ENCODE data around the gene PLPP3. TPM values are rescaled to one million over a fixed set of nuclear protein-coding genes. Genes with fewer than 3 reads are reported as not detected.

Gene PLPP3
- total RNA-seq, 2 donors from 2014 or later, result 164 to 271 TPM

GRCh38 chr1:56463376-56463775 lies 116.0 kb downstream of the PLPP3 start:
- Histone ChIP-seq H3K9me3 (no peaks in the 10 kb centered on the region), H3K36me3 (no peaks in the 10 kb centered on the region), H3K27ac (no peak overlapping the region), H3K4me1 (ENCODE audit: control insufficient read depth in 1 of 2, low read depth in 2 of 2) (no peaks in the 10 kb centered on the region), H3K27me3 (replicated peaks; ENCODE audit: insufficient read depth) (no peaks in the 10 kb centered on the region), H3K4me3 (no peak overlapping the region)
- no peak for DNase-seq (ENCODE audit: low spot score)
- no peak for TF ChIP-seq CTCF (IDR thresholded peaks at IDR 0.05)
- ATAC-seq (ENCODE audit: insufficient number of reproducible peaks, low FRiP score, low read depth), result no peak

- no peaks in the 10 kb centered on the region for H3K27me3 ChIP-seq (replicated peaks; ENCODE audit: insufficient read depth)
- ATAC-seq (ENCODE audit: insufficient number of reproducible peaks, low FRiP score, low read depth) (no peak), DNase-seq (ENCODE audit: low spot score) (no peak)
- H3K27ac ChIP-seq, result no peak overlapping the region
- no peak for TF ChIP-seq CTCF (IDR thresholded peaks at IDR 0.05)
- no peaks in the 10 kb centered on the region for H3K36me3 ChIP-seq
- H3K9me3 ChIP-seq, result no peaks in the 10 kb centered on the region
- no peaks in the 10 kb centered on the region for H3K4me1 ChIP-seq (ENCODE audit: control insufficient read depth in 1 of 2, low read depth in 2 of 2)
- no peak overlapping the region for H3K4me3 ChIP-seq
Measured at GRCh38 chr1:56462209-56462608, 117.2 kb downstream of the PLPP3 start.

- no peak overlapping the region for H3K27ac ChIP-seq
- H3K27me3 ChIP-seq (replicated peaks; ENCODE audit: insufficient read depth), result no peaks in the 10 kb centered on the region
- no peaks in the 10 kb centered on the region for H3K36me3 ChIP-seq
- H3K9me3 ChIP-seq, result no peaks in the 10 kb centered on the region
- no peak for ATAC-seq (ENCODE audit: insufficient number of reproducible peaks, low FRiP score, low read depth)
- no peaks in the 10 kb centered on the region for H3K4me1 ChIP-seq (ENCODE audit: control insufficient read depth in 1 of 2, low read depth in 2 of 2)
- DNase-seq (ENCODE audit: low spot score), result no peak
- no peak for TF ChIP-seq CTCF (IDR thresholded peaks at IDR 0.05)
- H3K4me3 ChIP-seq, result no peak overlapping the region
Measured at GRCh38 chr1:56461158-56462127, 117.9 kb downstream of the PLPP3 start.

- H3K4me1 ChIP-seq (ENCODE audit: control insufficient read depth in 1 of 2, low read depth in 2 of 2), result no peaks in the 10 kb centered on the region
- no peak for ATAC-seq (ENCODE audit: insufficient number of reproducible peaks, low FRiP score, low read depth)
- DNase-seq (ENCODE audit: low spot score), result no peak
- no peak overlapping the region for H3K4me3 ChIP-seq
- TF ChIP-seq CTCF (IDR thresholded peaks at IDR 0.05), result no peak
- no peaks in the 10 kb centered on the region for H3K27me3 ChIP-seq (replicated peaks; ENCODE audit: insufficient read depth)
- no peaks in the 10 kb centered on the region for H3K9me3 ChIP-seq
- H3K27ac ChIP-seq, result no peak overlapping the region
- H3K36me3 ChIP-seq, result no peaks in the 10 kb centered on the region
Measured at GRCh38 chr1:56459260-56459659, 120.1 kb downstream of the PLPP3 start.

- no peaks in the 10 kb centered on the region for H3K9me3 ChIP-seq
- TF ChIP-seq CTCF (IDR thresholded peaks at IDR 0.05), result no peak
- H3K36me3 ChIP-seq, result no peaks in the 10 kb centered on the region
- ATAC-seq (ENCODE audit: insufficient number of reproducible peaks, low FRiP score, low read depth) (no peak), DNase-seq (ENCODE audit: low spot score) (no peak)
- H3K4me1 ChIP-seq (ENCODE audit: control insufficient read depth in 1 of 2, low read depth in 2 of 2), result no peaks in the 10 kb centered on the region
- H3K4me3 ChIP-seq, result no peak overlapping the region
- no peaks in the 10 kb centered on the region for H3K27me3 ChIP-seq (replicated peaks; ENCODE audit: insufficient read depth)
- no peak overlapping the region for H3K27ac ChIP-seq
Measured at GRCh38 chr1:56457756-56458375, 121.5 kb downstream of the PLPP3 start.

Data from thoracic aorta (tissue), 2 donors.